HEK293 (cell line): ENCODE results near the gene ATP2C1.

Experiments
- CTCF ChIA-PET: fragments of 350-600 bp; formaldehyde crosslinking; extraction: SDS; loops from one replicate; lab custom pipeline; 2021; ENCODE audit warnings: antibody characterized with exemption; lab: Yijun Ruan, JAX
- POLR2A ChIA-PET: fragments of 300-600 bp; formaldehyde crosslinking; extraction: SDS; loops from one replicate; lab custom pipeline; 2020; ENCODE audit warnings: antibody characterized with exemption, inconsistent platforms; lab: Yijun Ruan, JAX
- H3K27ac ChIP-seq: fragments of 200-500 bp; sonication (Bioruptor generic); 2 replicates; pipeline ENCODE4 v1.5.1; 2014; ENCODE audit warnings: low read depth, low read length, control low read depth, inconsistent platforms; ENCODE audit errors: extremely low read depth
- H3K36me3 ChIP-seq, 2 experiments: fragments of 200-500 bp in 1 of 2; sonication (Bioruptor generic) in 1 of 2; 1 replicate in 1 of 2; 2 replicates in 1 of 2; pipeline ENCODE4 v1.5.1; 2014 to 2017; ENCODE audit warnings: inconsistent platforms in 2 of 2, low read length in 2 of 2; ENCODE audit not compliant: control insufficient read depth in 2 of 2, insufficient read depth in 1 of 2
- H3K4me1 ChIP-seq: fragments of 200-500 bp; sonication (Bioruptor generic); 2 replicates; pipeline ENCODE4 v1.5.1; 2014; ENCODE audit warnings: mild to moderate bottlenecking, low read length, inconsistent platforms; ENCODE audit not compliant: control insufficient read depth, insufficient read depth
- H3K4me3 ChIP-seq: 2 replicates; pipeline ENCODE4 v1.5.1; 2011; ENCODE audit warnings: low read depth, mild to moderate bottlenecking, control low read depth, low read length, moderate library complexity
- H3K9me3 ChIP-seq: fragments of 200-500 bp; sonication (Bioruptor generic); 2 replicates; pipeline ENCODE4 v1.5.1; 2014; ENCODE audit warnings: low read depth, low read length, inconsistent platforms; ENCODE audit not compliant: control insufficient read depth, insufficient read depth
- FEZF1 ChIP-seq: fragments of 450-650 bp; formaldehyde crosslinking; IDR thresholded peaks from 2 replicates; pipeline ENCODE4 v1.5.1; 2016; ENCODE audit warnings: missing biosample characterization, missing genetic modification characterization
- HOXC10 ChIP-seq: sonication (generic); formaldehyde crosslinking; IDR thresholded peaks from 2 replicates; pipeline ENCODE4 v1.8.1; 2023; ENCODE audit warnings: mild to moderate bottlenecking, missing genetic modification reagents
- KLF10 ChIP-seq: fragments of 450-650 bp; IDR thresholded peaks from 2 replicates; pipeline ENCODE4 v1.5.1; 2018; ENCODE audit warnings: missing biosample characterization, mild to moderate bottlenecking, missing genetic modification characterization
- WT1 ChIP-seq: fragments of 450-650 bp; formaldehyde crosslinking; IDR thresholded peaks from 2 replicates; pipeline ENCODE4 v1.5.1; 2016; ENCODE audit warnings: missing biosample characterization, missing genetic modification characterization
- YY2 ChIP-seq: fragments of 450-650 bp; formaldehyde crosslinking; IDR thresholded peaks from 2 replicates; pipeline ENCODE4 v1.5.1; 2016; ENCODE audit warnings: missing biosample characterization, missing genetic modification characterization
- ZBTB1 ChIP-seq: fragments of 450-650 bp; formaldehyde crosslinking; IDR thresholded peaks from 2 replicates; pipeline ENCODE4 v1.5.1; 2016; ENCODE audit warnings: missing biosample characterization, missing genetic modification characterization
- ZNF184 ChIP-seq: fragments of 450-650 bp; IDR thresholded peaks from 2 replicates; pipeline ENCODE4 v1.5.1; 2018; ENCODE audit warnings: missing biosample characterization, mild to moderate bottlenecking, missing genetic modification characterization
- ZNF654 ChIP-seq: fragments of 450-650 bp; formaldehyde crosslinking; IDR thresholded peaks from 2 replicates; pipeline ENCODE4 v1.5.1; 2016; ENCODE audit warnings: low read depth, missing biosample characterization, missing genetic modification characterization
- TF ChIP-seq, protein P1 (sequence below): fragments of 450-650 bp; formaldehyde crosslinking; conservative IDR thresholded peaks from 2 replicates; pipeline ENCODE4 v1.5.1; 2016; ENCODE audit warnings: low read depth, missing biosample characterization, missing genetic modification characterization
- TF ChIP-seq, protein P2 (sequence below): fragments of 450-650 bp; formaldehyde crosslinking; IDR thresholded peaks from 2 replicates; pipeline ENCODE4 v1.5.1; 2017; ENCODE audit warnings: missing biosample characterization, missing genetic modification characterization

ATP2C1 gene

DNA sequence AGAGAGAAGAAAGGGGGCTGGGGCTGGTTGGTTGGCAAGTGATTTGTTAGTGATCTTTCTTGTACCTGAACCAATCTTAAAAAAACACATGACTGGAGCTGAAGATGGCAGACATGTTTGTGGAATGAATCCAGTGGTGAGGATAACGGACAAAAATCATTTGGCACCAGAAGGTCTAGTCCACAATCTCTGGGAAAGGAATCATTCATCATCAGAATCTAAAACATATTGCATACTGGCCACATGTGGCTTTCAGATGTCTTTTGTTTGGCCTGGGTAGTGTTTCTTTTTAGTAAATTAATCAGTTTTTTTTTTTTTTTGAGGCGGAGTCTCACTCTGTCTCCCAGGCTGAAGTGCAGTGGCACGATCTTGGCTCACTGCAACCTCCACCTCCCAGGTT, 137.8 kb downstream of the ATP2C1 start (continued):
- TF ChIP-seq, protein P1, sequence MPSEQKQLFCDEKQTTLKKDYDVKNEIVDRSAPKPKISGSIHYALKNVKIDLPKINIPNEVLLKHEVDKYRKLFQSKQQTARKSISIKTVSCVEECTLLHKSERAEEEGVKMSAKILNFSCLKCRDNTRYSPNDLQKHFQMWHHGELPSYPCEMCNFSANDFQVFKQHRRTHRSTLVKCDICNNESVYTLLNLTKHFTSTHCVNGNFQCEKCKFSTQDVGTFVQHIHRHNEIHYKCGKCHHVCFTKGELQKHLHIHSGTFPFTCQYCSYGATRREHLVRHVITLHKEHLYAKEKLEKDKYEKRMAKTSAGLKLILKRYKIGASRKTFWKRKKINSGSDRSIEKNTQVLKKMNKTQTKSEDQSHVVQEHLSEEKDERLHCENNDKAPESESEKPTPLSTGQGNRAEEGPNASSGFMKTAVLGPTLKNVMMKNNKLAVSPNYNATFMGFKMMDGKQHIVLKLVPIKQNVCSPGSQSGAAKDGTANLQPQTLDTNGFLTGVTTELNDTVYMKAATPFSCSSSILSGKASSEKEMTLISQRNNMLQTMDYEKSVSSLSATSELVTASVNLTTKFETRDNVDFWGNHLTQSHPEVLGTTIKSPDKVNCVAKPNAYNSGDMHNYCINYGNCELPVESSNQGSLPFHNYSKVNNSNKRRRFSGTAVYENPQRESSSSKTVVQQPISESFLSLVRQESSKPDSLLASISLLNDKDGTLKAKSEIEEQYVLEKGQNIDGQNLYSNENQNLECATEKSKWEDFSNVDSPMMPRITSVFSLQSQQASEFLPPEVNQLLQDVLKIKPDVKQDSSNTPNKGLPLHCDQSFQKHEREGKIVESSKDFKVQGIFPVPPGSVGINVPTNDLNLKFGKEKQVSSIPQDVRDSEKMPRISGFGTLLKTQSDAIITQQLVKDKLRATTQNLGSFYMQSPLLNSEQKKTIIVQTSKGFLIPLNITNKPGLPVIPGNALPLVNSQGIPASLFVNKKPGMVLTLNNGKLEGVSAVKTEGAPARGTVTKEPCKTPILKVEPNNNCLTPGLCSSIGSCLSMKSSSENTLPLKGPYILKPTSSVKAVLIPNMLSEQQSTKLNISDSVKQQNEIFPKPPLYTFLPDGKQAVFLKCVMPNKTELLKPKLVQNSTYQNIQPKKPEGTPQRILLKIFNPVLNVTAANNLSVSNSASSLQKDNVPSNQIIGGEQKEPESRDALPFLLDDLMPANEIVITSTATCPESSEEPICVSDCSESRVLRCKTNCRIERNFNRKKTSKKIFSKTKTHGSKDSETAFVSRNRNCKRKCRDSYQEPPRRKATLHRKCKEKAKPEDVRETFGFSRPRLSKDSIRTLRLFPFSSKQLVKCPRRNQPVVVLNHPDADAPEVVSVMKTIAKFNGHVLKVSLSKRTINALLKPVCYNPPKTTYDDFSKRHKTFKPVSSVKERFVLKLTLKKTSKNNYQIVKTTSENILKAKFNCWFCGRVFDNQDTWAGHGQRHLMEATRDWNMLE = no peak

DNA sequence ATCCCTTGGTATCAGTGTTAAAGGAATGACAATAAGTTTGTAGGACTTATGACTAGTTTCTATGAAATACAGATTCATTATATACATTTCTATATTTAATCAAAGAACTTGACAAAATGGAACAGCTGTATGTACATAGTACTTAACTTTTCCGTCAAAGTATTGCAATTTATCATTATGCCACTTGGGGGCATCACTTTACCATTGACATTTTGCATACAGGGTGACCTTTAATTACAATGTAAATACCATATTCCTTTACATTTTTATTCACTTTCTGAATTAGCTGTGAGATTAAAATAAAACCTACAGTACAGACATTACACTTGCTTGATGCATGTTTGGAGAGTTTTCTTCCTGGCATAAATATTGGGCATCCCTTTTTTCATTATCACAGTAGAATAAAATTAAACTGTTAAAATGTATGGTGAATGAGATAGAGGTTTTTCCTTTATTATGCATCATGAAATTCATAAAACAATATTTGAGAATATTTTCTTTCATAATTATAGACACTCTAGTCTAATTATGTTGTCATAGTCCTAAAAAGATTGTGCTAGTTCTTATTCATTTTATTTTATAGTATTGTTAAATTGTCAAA, 139.7 kb downstream of the ATP2C1 start:
- no peaks in the 10 kb centered on the region for H3K4me1 ChIP-seq
- POLR2A ChIA-PET = no interaction called here

DNA sequence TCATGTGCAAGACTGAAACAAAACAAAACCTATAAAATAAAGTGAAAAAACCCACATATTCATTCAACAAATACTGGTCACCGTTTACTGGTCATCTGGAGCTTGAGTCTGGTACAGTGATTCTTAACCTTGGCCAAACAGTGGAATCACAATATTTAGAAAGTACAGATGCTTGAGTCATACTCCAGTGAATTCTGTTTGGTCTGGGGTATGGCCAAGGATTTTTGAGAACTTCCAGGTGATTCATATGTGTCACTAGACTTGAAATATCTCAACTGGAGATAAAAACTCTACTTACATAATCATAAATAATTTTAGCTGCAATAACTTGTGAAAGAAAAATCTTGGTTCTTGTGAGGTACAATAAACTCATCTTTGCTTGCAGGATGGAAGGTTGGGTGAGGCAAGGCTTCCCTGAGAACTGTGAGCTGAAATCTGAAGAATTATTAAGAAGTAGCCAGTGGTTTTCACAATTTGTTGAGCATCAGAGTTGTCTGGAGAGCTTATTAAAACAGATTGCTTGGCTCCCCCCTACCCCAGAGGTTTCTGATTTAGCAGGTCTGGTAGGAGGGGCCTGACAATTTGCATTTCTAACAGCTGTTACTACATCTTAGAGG, 142.4 kb downstream of the ATP2C1 start:
- ChIA-PET POLR2A (no interaction called here), CTCF (interaction anchor here (0.8 kb wide), 1 partner anchor 10 kb away, joined by 3 read pairs; no protein-coding TSS in a partner anchor)
- TF ChIP-seq HOXC10 = no peak
- Histone ChIP-seq H3K4me1 (no peaks in the 10 kb centered on the region), H3K36me3 (no peaks in the 10 kb centered on the region), H3K9me3 (no peaks in the 10 kb centered on the region), H3K4me3 (no peak overlapping the region), H3K27ac (no peak overlapping the region)

More for the DNA sequence above, 139.7 kb downstream of the ATP2C1 start:
- Histone ChIP-seq H3K9me3 (no peaks in the 10 kb centered on the region), H3K4me3 (no peak overlapping the region), H3K27ac (no peak overlapping the region), H3K36me3 (no peaks in the 10 kb centered on the region)
- no peak for TF ChIP-seq FEZF1
- TF ChIP-seq ZNF654 (tag by site-specific recombination) = peak; percentile 65
- CTCF ChIA-PET = interaction anchor here (0.6 to 1.9 kb wide), 13 partner anchors 9 to 1001 kb away, joined by 3 to 8 read pairs (median 3); partner anchors contain the start of gene CPNE4

DNA sequence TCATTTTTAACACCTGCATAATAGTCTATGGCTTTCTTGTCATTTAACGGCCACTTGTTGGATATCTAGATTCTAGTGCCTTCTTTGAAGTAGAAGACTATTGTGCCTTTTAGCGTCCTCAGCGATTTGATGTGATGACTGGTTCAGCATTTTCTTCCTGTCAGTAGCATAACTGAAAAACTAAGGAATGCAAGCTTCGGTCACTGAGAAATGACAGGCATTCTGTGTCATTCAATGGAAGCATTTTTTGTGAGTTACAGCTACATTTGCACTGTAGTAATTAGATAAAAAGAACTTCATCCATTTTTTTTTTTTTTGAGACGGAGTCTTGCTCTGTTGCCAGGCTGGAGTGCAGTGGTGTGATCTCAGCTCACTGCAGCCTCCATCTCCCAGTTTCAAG, 143.1 kb downstream of the ATP2C1 start:
- Histone ChIP-seq H3K4me1 (no peaks in the 10 kb centered on the region), H3K36me3 (no peaks in the 10 kb centered on the region), H3K27ac (no peak overlapping the region), H3K4me3 (no peak overlapping the region)
- POLR2A ChIA-PET = no interaction called here
- TF ChIP-seq WT1 (tag by site-specific recombination) = no peak
- no peak for TF ChIP-seq YY2 (tag by site-specific recombination)
- TF ChIP-seq ZNF184 (tag by site-specific recombination) = no peak
- TF ChIP-seq KLF10 (tag by site-specific recombination) = no peak
- TF ChIP-seq ZBTB1 (tag by site-specific recombination) = no peak
- TF ChIP-seq, protein P2, sequence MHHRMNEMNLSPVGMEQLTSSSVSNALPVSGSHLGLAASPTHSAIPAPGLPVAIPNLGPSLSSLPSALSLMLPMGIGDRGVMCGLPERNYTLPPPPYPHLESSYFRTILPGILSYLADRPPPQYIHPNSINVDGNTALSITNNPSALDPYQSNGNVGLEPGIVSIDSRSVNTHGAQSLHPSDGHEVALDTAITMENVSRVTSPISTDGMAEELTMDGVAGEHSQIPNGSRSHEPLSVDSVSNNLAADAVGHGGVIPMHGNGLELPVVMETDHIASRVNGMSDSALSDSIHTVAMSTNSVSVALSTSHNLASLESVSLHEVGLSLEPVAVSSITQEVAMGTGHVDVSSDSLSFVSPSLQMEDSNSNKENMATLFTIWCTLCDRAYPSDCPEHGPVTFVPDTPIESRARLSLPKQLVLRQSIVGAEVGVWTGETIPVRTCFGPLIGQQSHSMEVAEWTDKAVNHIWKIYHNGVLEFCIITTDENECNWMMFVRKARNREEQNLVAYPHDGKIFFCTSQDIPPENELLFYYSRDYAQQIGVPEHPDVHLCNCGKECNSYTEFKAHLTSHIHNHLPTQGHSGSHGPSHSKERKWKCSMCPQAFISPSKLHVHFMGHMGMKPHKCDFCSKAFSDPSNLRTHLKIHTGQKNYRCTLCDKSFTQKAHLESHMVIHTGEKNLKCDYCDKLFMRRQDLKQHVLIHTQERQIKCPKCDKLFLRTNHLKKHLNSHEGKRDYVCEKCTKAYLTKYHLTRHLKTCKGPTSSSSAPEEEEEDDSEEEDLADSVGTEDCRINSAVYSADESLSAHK (tag by site-specific recombination) = no peak
- TF ChIP-seq, all 188 proteins: peak for 0
- H3K9me3 ChIP-seq = no peaks in the 10 kb centered on the region
- CTCF ChIA-PET = interaction anchor here (0.6 kb wide), 1 partner anchor 356 kb away, joined by 3 read pairs; no protein-coding TSS in a partner anchor
